Activated CD8-positive, alpha-beta memory T cell treated with anti-CD3 and anti-CD28 coated beads, Interleukin-2, amount 10 ng/mL, durations not matched to agents 7 days and 5 days (primary cell): Measurements from ENCODE around the gene B4GALT2. TPM values are rescaled to one million over a fixed set of nuclear protein-coding genes. Genes with fewer than 3 reads are reported as not detected.

Experiments used
- ATAC-seq: fragments of 150-1000 bp; cut with Tn5 transposase; one replicate; pipeline ENCODE4 v1.10.0; 2021; ENCODE audit warnings: moderate library complexity
- CTCF ChIA-PET: fragments of 350-600 bp; sonication (Branson Sonifier 250); formaldehyde crosslinking; loops from one replicate; lab custom pipeline; 2021; ENCODE audit warnings: antibody characterized with exemption; lab: Charles Lee
- DNase-seq: peaks from one replicate; pipeline ENCODE4 v3.0.0-alpha.2; 2020
- H3K27ac Mint-ChIP-seq: one replicate; pipeline ENCODE4 v1.8.0; 2021; ENCODE audit warnings: mild to moderate bottlenecking, mixed read lengths
- H3K27me3 Mint-ChIP-seq: one replicate; pipeline ENCODE4 v1.8.0; 2021; ENCODE audit warnings: mixed read lengths
- H3K36me3 Mint-ChIP-seq: one replicate; pipeline ENCODE4 v1.8.0; 2021; ENCODE audit warnings: mild to moderate bottlenecking, mixed read lengths
- H3K4me1 Mint-ChIP-seq: one replicate; pipeline ENCODE4 v1.8.0; 2021; ENCODE audit warnings: mixed read lengths
- H3K4me3 Mint-ChIP-seq: one replicate; pipeline ENCODE4 v1.8.0; 2021; ENCODE audit warnings: mild to moderate bottlenecking, moderate library complexity, mixed read lengths
- H3K9me3 Mint-ChIP-seq: one replicate; pipeline ENCODE4 v1.8.0; 2022; ENCODE audit warnings: low read depth, mixed read lengths
- total RNA-seq, 2 experiments: library from RNA; stranded (reverse); gene quantifications; one replicate each; pipeline ENCODE4 v1.2.3, GENCODE V29; 2021

The B4GALT2 gene
- total RNA-seq, 2 experiments from 2014 or later: 20.1 to 25.5 TPM

GRCh38 chr1:43965316-43965715, 13.7 kb upstream of the B4GALT2 start:
- Mint-ChIP-seq H3K4me3 (no peak overlapping the region), H3K36me3 (no peaks in the 10 kb centered on the region), H3K4me1 (peaks cover 19% of the 10 kb centered on the region), H3K9me3 (no peaks in the 10 kb centered on the region), H3K27me3 (no peaks in the 10 kb centered on the region), H3K27ac (no peak overlapping the region)
- DNase-seq (no peak), ATAC-seq (no peak)
- CTCF ChIA-PET: no interaction called here

- Mint-ChIP-seq H3K27ac (no peak overlapping the region), H3K4me1 (peaks cover 21% of the 10 kb centered on the region), H3K9me3 (no peaks in the 10 kb centered on the region), H3K27me3 (no peaks in the 10 kb centered on the region), H3K36me3 (peaks cover 6% of the 10 kb centered on the region), H3K4me3 (no peak overlapping the region)
- ATAC-seq (no peak), DNase-seq (peak; percentile 60)
- CTCF ChIA-PET: interaction anchor here (5.4 kb wide), 1 partner anchor 22 kb away, joined by 30 read pairs; the partner anchor contains the start of gene IPO13
Measured at GRCh38 chr1:43968348-43968948, 10.6 kb upstream of the B4GALT2 start.

GRCh38 chr1:43969416-43969745, 9.6 kb upstream of the B4GALT2 start:
- CTCF ChIA-PET: interaction anchor here (1.0 to 5.4 kb wide), 3 partner anchors 23 to 32 kb away, joined by 4 to 30 read pairs (median 5); partner anchors contain the start of gene IPO13
- DNase-seq (no peak), ATAC-seq (no peak)
- H3K4me1 Mint-ChIP-seq: peaks cover 30% of the 10 kb centered on the region
- H3K27ac Mint-ChIP-seq: peak overlapping the region; percentile 24
- H3K27me3 Mint-ChIP-seq: no peaks in the 10 kb centered on the region
- peaks cover 6% of the 10 kb centered on the region for H3K36me3 Mint-ChIP-seq
- peak overlapping the region; percentile 89 for H3K4me3 Mint-ChIP-seq
- H3K9me3 Mint-ChIP-seq: no peaks in the 10 kb centered on the region

- no peaks in the 10 kb centered on the region for H3K9me3 Mint-ChIP-seq
- H3K4me1 Mint-ChIP-seq: peaks cover 31% of the 10 kb centered on the region
- peak within 1 kb of the TSS; percentile 89 for H3K4me3 Mint-ChIP-seq
- H3K27ac Mint-ChIP-seq: peak within 1 kb of the TSS; percentile 82
- peak; percentile 89 for ATAC-seq
- H3K36me3 Mint-ChIP-seq: peaks cover 6% of the 10 kb centered on the region
- peak; percentile 99 for DNase-seq
- CTCF ChIA-PET: interaction anchor here (0.6 to 5.4 kb wide), 6 partner anchors 23 to 207 kb away, joined by 3 to 30 read pairs (median 4); partner anchors contain the start of gene IPO13
- H3K27me3 Mint-ChIP-seq: no peaks in the 10 kb centered on the region
Measured at GRCh38 chr1:43969746-43970466, 9.1 kb upstream of the B4GALT2 start, which contains the start of gene DPH2. DPH2 (plus strand) TSS chr1:43970010; CDS start chr1:43970176, 166 bp downstream.

- H3K9me3 Mint-ChIP-seq: no peaks in the 10 kb centered on the region
- ATAC-seq: no peak
- peak overlapping the region; percentile 89 for H3K4me3 Mint-ChIP-seq
- peaks cover 31% of the 10 kb centered on the region for H3K4me1 Mint-ChIP-seq
- DNase-seq: no peak
- peak overlapping the region; percentile 82 for H3K27ac Mint-ChIP-seq
- CTCF ChIA-PET: interaction anchor here (0.8 to 5.4 kb wide), 4 partner anchors 24 to 207 kb away, joined by 3 to 30 read pairs (median 4); partner anchors contain the start of gene IPO13
- H3K36me3 Mint-ChIP-seq: peaks cover 6% of the 10 kb centered on the region
- H3K27me3 Mint-ChIP-seq: no peaks in the 10 kb centered on the region
Measured at GRCh38 chr1:43970502-43970901, 8.5 kb upstream of the B4GALT2 start.

- DNase-seq (no peak), ATAC-seq (no peak)
- Mint-ChIP-seq H3K36me3 (peaks cover 6% of the 10 kb centered on the region), H3K9me3 (no peaks in the 10 kb centered on the region), H3K27ac (peak overlapping the region; percentile 41), H3K27me3 (no peaks in the 10 kb centered on the region), H3K4me3 (peak overlapping the region; percentile 89), H3K4me1 (peaks cover 33% of the 10 kb centered on the region)
- CTCF ChIA-PET: interaction anchor here (0.8 to 5.4 kb wide), 3 partner anchors 25 to 208 kb away, joined by 3 to 30 read pairs (median 4); partner anchors contain the start of gene IPO13
Measured at GRCh38 chr1:43970911-43971310, 8.1 kb upstream of the B4GALT2 start.

GRCh38 chr1:43971336-43971980, 7.6 kb upstream of the B4GALT2 start:
- no peaks in the 10 kb centered on the region for H3K9me3 Mint-ChIP-seq
- H3K4me3 Mint-ChIP-seq: peak overlapping the region; percentile 89
- DNase-seq (no peak), ATAC-seq (no peak)
- peaks cover 39% of the 10 kb centered on the region for H3K4me1 Mint-ChIP-seq
- peaks cover 9% of the 10 kb centered on the region for H3K36me3 Mint-ChIP-seq
- H3K27ac Mint-ChIP-seq: no peak overlapping the region
- no peaks in the 10 kb centered on the region for H3K27me3 Mint-ChIP-seq
- CTCF ChIA-PET: interaction anchor here (1.5 to 5.4 kb wide), 2 partner anchors 25 to 208 kb away, joined by 4 to 30 read pairs; partner anchors contain the start of gene IPO13

GRCh38 chr1:43973981-43974442, 5.0 kb upstream of the B4GALT2 start:
- peaks cover 61% of the 10 kb centered on the region for H3K4me1 Mint-ChIP-seq
- DNase-seq (no peak), ATAC-seq (no peak)
- CTCF ChIA-PET: interaction anchor here (1.1 to 5.4 kb wide), 3 partner anchors 28 to 39 kb away, joined by 3 to 30 read pairs (median 10); partner anchors contain the start of gene IPO13
- peak overlapping the region; percentile 83 for H3K4me3 Mint-ChIP-seq
- H3K9me3 Mint-ChIP-seq: no peaks in the 10 kb centered on the region
- H3K36me3 Mint-ChIP-seq: peaks cover 22% of the 10 kb centered on the region
- H3K27me3 Mint-ChIP-seq: no peaks in the 10 kb centered on the region
- H3K27ac Mint-ChIP-seq: peak overlapping the region; percentile 90

- Mint-ChIP-seq H3K27ac (peak within 1 kb of the TSS; percentile 90), H3K4me3 (peak within 1 kb of the TSS; percentile 83), H3K4me1 (peaks cover 56% of the 10 kb centered on the region), H3K9me3 (no peaks in the 10 kb centered on the region), H3K36me3 (peaks cover 22% of the 10 kb centered on the region), H3K27me3 (no peaks in the 10 kb centered on the region)
- CTCF ChIA-PET: interaction anchor here (1.0 to 2.4 kb wide), 8 partner anchors 14 to 211 kb away, joined by 3 to 10 read pairs (median 4); partner anchors contain the start of gene CCDC24
- ATAC-seq (peak; percentile 75), DNase-seq (peak; percentile 97)
Measured at GRCh38 chr1:43974443-43975248, 4.4 kb upstream of the B4GALT2 start, which contains the start of gene ATP6V0B. ATP6V0B (plus strand) TSS chr1:43974960; CDS start chr1:43975041, 81 bp downstream.

GRCh38 chr1:43975249-43975961, 3.6 kb upstream of the B4GALT2 start:
- DNase-seq (peak; percentile 51), ATAC-seq (no peak)
- no peaks in the 10 kb centered on the region for H3K27me3 Mint-ChIP-seq
- H3K27ac Mint-ChIP-seq: peak overlapping the region; percentile 90
- peaks cover 24% of the 10 kb centered on the region for H3K36me3 Mint-ChIP-seq
- H3K9me3 Mint-ChIP-seq: no peaks in the 10 kb centered on the region
- H3K4me1 Mint-ChIP-seq: peaks cover 58% of the 10 kb centered on the region
- CTCF ChIA-PET: interaction anchor here (1.0 to 2.4 kb wide), 7 partner anchors 13 to 212 kb away, joined by 3 to 10 read pairs (median 5); partner anchors contain the start of gene CCDC24
- H3K4me3 Mint-ChIP-seq: peak overlapping the region; percentile 83

- ATAC-seq (no peak), DNase-seq (no peak)
- CTCF ChIA-PET: interaction anchor here (1.7 to 2.4 kb wide), 4 partner anchors 15 to 213 kb away, joined by 5 to 10 read pairs (median 7); partner anchors contain the start of gene CCDC24
- Mint-ChIP-seq H3K27ac (peak overlapping the region; percentile 90), H3K9me3 (no peaks in the 10 kb centered on the region), H3K36me3 (peaks cover 24% of the 10 kb centered on the region), H3K4me1 (peaks cover 56% of the 10 kb centered on the region), H3K4me3 (peak overlapping the region; percentile 83), H3K27me3 (no peaks in the 10 kb centered on the region)
Measured at GRCh38 chr1:43976045-43976444, 3.0 kb upstream of the B4GALT2 start.
